Mesothelial cell of epicardium (in vitro differentiated cells): Measurements from ENCODE around the gene OR52W1. TPM values are rescaled to one million over a fixed set of nuclear protein-coding genes. Genes with fewer than 3 reads are reported as not detected.

Source experiments
- DNase-seq, 2 experiments: peaks; one replicate each; pipeline ENCODE4 v3.0.0; 2021; ENCODE audit warnings: low spot score in 2 of 2; ENCODE audit not compliant: unreplicated experiment in 2 of 2
- H3K27ac Mint-ChIP-seq: 2 replicates; pipeline ENCODE4 v1.8.0; 2021; ENCODE audit warnings: mixed read lengths
- H3K27me3 Mint-ChIP-seq: 2 replicates; pipeline ENCODE4 v1.8.0; 2021; ENCODE audit warnings: low read depth, mixed read lengths
- H3K36me3 Mint-ChIP-seq: 2 replicates; pipeline ENCODE4 v1.8.0; 2021; ENCODE audit warnings: mixed read lengths
- H3K4me1 Mint-ChIP-seq: 2 replicates; pipeline ENCODE4 v1.8.0; 2021; ENCODE audit warnings: mixed read lengths
- H3K4me3 Mint-ChIP-seq: 2 replicates; pipeline ENCODE4 v1.8.0; 2021; ENCODE audit warnings: mild to moderate bottlenecking, moderate library complexity, mixed read lengths
- H3K9me3 Mint-ChIP-seq: 2 replicates; pipeline ENCODE4 v1.8.0; 2021; ENCODE audit warnings: mixed read lengths
- total RNA-seq: library from RNA; stranded (reverse); gene quantifications from 3 replicates; pipeline ENCODE4 v1.2.1, GENCODE V29; 2021
- TF ChIP-seq, protein P1 (sequence below): fragments of 200-600 bp; sonication (generic); IDR thresholded peaks from one replicate; pipeline ENCODE4 v1.5.0; 2021; ENCODE audit warnings: antibody characterized with exemption; ENCODE audit not compliant: unreplicated experiment

The OR52W1 gene
- total RNA-seq, 1 donor from 2014 or later: not detected

DNA sequence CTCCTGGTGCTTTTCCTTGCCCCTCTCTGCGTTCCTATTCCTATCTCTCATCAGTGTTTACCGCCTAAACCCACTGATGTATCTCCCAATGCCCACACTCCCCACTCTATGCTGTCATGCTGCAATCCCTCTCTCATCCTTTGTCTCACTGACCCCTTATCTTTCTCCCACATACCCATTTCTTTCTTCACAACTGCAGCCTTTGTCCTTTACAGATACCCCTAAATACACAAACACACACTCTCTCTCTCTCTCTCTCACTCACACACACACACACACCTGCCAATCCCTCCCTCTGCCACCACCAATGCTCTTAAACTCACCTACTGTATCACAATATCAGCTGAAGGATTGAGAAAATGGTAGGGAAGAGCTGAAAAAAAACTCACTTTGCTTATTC is 23.6 kb upstream of the OR52W1 start:
- H3K4me1 Mint-ChIP-seq: no peaks in the 10 kb centered on the region
- TF ChIP-seq, protein P1, sequence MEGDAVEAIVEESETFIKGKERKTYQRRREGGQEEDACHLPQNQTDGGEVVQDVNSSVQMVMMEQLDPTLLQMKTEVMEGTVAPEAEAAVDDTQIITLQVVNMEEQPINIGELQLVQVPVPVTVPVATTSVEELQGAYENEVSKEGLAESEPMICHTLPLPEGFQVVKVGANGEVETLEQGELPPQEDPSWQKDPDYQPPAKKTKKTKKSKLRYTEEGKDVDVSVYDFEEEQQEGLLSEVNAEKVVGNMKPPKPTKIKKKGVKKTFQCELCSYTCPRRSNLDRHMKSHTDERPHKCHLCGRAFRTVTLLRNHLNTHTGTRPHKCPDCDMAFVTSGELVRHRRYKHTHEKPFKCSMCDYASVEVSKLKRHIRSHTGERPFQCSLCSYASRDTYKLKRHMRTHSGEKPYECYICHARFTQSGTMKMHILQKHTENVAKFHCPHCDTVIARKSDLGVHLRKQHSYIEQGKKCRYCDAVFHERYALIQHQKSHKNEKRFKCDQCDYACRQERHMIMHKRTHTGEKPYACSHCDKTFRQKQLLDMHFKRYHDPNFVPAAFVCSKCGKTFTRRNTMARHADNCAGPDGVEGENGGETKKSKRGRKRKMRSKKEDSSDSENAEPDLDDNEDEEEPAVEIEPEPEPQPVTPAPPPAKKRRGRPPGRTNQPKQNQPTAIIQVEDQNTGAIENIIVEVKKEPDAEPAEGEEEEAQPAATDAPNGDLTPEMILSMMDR: no peak
- H3K36me3 Mint-ChIP-seq: no peaks in the 10 kb centered on the region
- DNase-seq: no peak
- peaks cover 16% of the 10 kb centered on the region for H3K27me3 Mint-ChIP-seq
- no peaks in the 10 kb centered on the region for H3K9me3 Mint-ChIP-seq
- no peak overlapping the region for H3K27ac Mint-ChIP-seq
- no peak overlapping the region for H3K4me3 Mint-ChIP-seq

DNA sequence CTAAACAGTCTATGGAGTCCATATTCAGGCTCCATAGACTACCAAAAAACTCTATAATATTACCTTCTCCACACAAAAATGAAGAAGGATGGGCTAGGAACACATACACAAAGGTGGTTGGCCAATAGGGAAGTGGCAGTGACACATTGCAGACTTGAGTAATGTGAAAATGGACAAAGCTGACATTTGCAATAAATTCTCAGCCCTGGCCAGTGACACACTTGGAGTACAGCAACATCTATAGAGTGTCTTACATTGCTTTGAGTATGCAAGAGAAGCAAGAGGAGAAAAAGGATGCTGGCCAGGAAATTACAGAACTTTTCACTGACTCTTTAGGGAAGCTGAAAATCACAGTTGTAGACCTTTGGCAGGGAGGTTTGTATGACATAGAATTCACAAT is 7.3 kb upstream of the OR52W1 start:
- Mint-ChIP-seq H3K27me3 (peaks cover 2% of the 10 kb centered on the region), H3K36me3 (no peaks in the 10 kb centered on the region), H3K9me3 (no peaks in the 10 kb centered on the region), H3K4me1 (no peaks in the 10 kb centered on the region), H3K4me3 (no peak overlapping the region), H3K27ac (no peak overlapping the region)
- no peak for DNase-seq
- TF ChIP-seq, protein P1: no peak

DNA sequence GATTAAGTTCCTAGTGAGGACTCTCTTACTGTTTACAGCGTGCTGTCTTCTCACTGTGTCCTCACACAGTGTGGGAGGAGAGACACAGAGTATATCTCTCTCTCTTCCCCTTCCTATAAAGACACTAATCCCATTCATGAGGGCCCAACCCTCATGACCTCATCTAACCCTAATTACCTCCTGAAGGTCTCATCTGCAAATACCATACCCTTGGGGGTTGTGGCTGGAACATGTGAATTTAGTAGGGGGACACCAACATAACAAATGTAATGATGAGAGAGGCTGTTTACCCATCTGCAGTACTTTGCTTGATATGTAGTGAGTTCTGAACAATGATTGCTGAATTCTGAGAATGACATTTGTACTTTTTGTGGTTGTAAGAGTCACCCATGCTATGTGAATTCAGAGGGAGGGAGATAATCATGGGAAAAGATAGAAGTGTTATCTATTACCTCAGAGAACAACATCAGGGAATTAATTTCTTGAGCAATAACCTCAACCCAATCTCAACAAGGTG is 4.9 kb upstream of the OR52W1 start:
- H3K4me1 Mint-ChIP-seq: no peaks in the 10 kb centered on the region
- TF ChIP-seq, protein P1: no peak
- H3K27me3 Mint-ChIP-seq: peaks cover 2% of the 10 kb centered on the region
- DNase-seq: no peak
- no peak overlapping the region for H3K27ac Mint-ChIP-seq
- no peaks in the 10 kb centered on the region for H3K9me3 Mint-ChIP-seq
- no peaks in the 10 kb centered on the region for H3K36me3 Mint-ChIP-seq
- no peak overlapping the region for H3K4me3 Mint-ChIP-seq

DNA sequence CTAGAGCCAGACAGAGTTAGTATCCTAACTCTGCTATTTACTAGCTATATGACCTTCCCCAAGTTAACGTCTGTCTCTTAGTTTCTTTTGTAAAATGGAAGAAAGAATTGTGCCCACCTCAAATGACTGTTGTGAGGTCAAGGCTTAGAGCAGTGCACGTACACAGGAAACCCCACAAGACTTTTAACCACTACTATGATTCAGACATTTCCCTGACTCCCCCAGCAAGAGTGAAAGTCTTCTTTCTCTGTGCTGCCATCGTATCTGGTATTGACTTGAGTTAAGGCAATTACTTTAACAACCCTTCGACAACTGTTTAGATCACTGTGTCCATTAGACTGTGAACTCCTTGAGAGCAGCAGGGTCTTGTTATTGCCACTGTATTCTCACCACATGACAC is 2.6 kb upstream of the OR52W1 start:
- TF ChIP-seq, protein P1: no peak
- H3K27me3 Mint-ChIP-seq: peaks cover 2% of the 10 kb centered on the region
- H3K9me3 Mint-ChIP-seq: no peaks in the 10 kb centered on the region
- no peak overlapping the region for H3K27ac Mint-ChIP-seq
- no peaks in the 10 kb centered on the region for H3K36me3 Mint-ChIP-seq
- no peaks in the 10 kb centered on the region for H3K4me1 Mint-ChIP-seq
- no peak overlapping the region for H3K4me3 Mint-ChIP-seq
- no peak for DNase-seq

DNA sequence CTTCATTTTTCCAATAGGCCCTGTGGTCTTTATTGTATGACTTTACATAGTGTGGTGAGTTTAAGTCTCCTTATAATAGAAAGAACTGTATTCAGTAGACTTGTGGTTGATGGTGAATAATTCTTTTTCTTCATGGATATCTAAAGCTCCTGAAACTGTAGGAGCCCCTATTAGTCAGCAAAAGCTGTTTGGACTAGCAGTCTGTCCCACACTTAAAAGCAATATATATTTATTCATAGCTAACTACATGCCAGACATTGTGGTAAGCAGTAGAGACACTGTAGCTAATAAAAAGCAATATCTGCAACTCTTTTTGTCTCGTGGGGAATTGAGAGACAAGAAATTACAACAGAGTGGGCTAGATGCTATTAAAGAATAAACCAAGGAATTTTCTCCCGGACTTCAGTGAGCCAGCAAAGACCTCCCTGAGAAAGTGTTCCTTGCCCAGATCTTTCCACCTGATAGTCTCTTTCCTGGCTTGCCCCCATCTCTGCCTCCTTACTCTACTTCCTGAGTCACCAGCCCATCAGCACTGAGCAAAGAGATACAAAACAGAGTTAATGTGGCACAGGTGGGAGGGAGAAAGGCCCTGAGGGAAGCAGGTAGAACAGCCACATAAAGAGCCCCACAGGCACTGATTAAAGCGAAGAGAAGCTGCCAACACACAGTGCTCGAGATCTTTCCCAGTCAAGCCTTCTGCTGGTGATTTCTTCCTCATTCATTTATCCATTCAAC is 1.4 kb upstream of the OR52W1 start:
- H3K27ac Mint-ChIP-seq: no peak overlapping the region
- TF ChIP-seq, protein P1: no peak
- no peaks in the 10 kb centered on the region for H3K9me3 Mint-ChIP-seq
- H3K4me1 Mint-ChIP-seq: no peaks in the 10 kb centered on the region
- DNase-seq: no peak
- no peak overlapping the region for H3K4me3 Mint-ChIP-seq
- H3K27me3 Mint-ChIP-seq: peaks cover 2% of the 10 kb centered on the region
- H3K36me3 Mint-ChIP-seq: peaks cover 3% of the 10 kb centered on the region

DNA sequence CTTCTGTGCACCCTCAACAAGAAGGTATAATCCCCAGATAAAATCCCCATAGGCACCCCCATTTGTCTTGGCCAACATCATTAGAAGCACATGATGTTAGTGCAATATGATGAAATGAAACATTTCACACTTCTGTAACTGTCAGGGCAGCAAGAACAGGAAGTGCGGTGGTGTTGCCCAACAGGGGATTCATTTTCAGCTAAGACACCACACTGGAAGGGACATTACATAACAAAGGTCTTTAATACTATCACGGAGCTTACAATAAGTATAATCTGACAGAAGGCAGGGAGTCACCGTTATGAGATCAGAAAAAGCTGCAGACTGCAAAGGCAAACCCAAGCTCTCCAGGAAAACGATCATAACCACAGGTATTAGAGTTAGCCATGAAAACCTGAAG is 2.0 kb downstream of the OR52W1 start:
- H3K4me1 Mint-ChIP-seq: no peaks in the 10 kb centered on the region
- TF ChIP-seq, protein P1: no peak
- no peak overlapping the region for H3K27ac Mint-ChIP-seq
- peaks cover 3% of the 10 kb centered on the region for H3K36me3 Mint-ChIP-seq
- H3K4me3 Mint-ChIP-seq: no peak overlapping the region
- DNase-seq: no peak
- peaks cover 2% of the 10 kb centered on the region for H3K27me3 Mint-ChIP-seq
- H3K9me3 Mint-ChIP-seq: no peaks in the 10 kb centered on the region
